Upper lobe of right lung (tissue), 1 donor: ENCODE results near the gene SPPL2A. TPM values are rescaled to one million over a fixed set of nuclear protein-coding genes. Genes with fewer than 3 reads are reported as not detected.

Source experiments
- ATAC-seq: fragments of 200-7000 bp; cut with Tn5 transposase; one replicate; pipeline ENCODE4 v1.9.1; 2020; ENCODE audit warnings: mild to moderate bottlenecking, moderate library complexity
- DNase-seq: peaks from one replicate; pipeline ENCODE4 v3.0.0-alpha.2; 2020
- H3K27ac ChIP-seq: fragments of 200-600 bp; one replicate; pipeline ENCODE4 v1.8.0; 2022
- H3K27me3 ChIP-seq: fragments of 200-600 bp; one replicate; pipeline ENCODE4 v1.8.0; 2022; ENCODE audit warnings: mild to moderate bottlenecking
- H3K36me3 ChIP-seq: fragments of 200-600 bp; one replicate; pipeline ENCODE4 v1.8.0; 2022
- H3K4me1 ChIP-seq: fragments of 200-600 bp; one replicate; pipeline ENCODE4 v1.8.0; 2022
- H3K4me3 ChIP-seq: fragments of 200-600 bp; one replicate; pipeline ENCODE4 v1.8.0; 2022; ENCODE audit warnings: mild to moderate bottlenecking
- H3K9me3 ChIP-seq: fragments of 200-600 bp; one replicate; pipeline ENCODE4 v1.8.0; 2022
- intact Hi-C: fragments of 100-400 bp; cut with DNase I; formaldehyde crosslinking; loops from one replicate; pipeline ENCODE4 v1.11.0; 2022
- total RNA-seq: library from RNA; stranded (reverse); fragmentation: NEBNext Ultra II Directional; extraction: Animal tissue kit (Norgen Biotek cat#: 25700); gene quantifications from one replicate; pipeline ENCODE4 v1.2.1, GENCODE V29; 2021
- TF ChIP-seq, protein P1 (sequence below): fragments of 200-600 bp; IDR thresholded peaks from one replicate; pipeline ENCODE4 v1.8.0; 2022; ENCODE audit warnings: antibody characterized with exemption
- donor health status: DM: no; HTN: yes; CAD: no; lungs with severe emphysema.

Gene SPPL2A
- total RNA-seq, 1 donor from 2014 or later, result 112 TPM

DNA sequence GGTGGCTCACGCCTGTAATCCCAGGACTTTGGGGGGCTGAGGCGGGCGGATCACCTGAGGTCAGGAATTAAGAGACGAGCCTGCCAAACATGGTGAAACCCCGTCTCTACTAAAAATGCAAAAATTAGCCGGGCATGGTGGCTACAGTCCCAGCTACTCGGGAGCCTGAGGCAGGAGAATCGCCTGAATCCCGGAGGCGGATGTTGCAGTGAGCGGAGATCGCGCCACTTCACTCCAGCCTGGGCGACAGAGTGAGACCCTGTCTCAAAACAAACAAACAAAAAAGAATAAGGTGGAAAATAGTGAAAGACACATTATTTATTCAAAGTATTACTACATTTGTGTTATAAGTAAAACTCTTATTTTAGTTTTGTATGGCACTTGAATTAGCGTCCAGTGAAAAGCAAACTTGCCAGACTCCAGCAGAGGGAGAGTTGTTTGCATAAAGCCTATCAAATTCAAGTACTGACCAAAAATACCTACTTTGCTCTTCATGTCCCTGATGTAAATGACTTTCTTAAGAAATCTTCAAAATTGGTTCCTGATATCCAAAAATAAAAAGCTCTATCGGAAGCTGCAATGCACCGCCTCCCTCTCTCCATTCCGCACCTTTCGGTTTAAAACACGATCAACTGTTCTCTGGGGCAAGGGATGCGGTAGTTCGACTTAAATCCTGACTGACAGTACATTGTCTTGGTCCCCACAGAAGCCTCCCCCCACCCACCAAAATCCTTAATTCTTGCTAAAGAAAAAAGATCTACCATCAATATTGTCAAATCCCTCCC lies 80.1 kb downstream of the SPPL2A start:
- H3K27ac ChIP-seq, result peak overlapping the region; percentile 96
- peaks cover 37% of the 10 kb centered on the region for H3K4me1 ChIP-seq
- H3K36me3 ChIP-seq, result no peaks in the 10 kb centered on the region
- H3K27me3 ChIP-seq, result no peaks in the 10 kb centered on the region
- peak overlapping the region; percentile 97 for H3K4me3 ChIP-seq
- DNase-seq (no peak), ATAC-seq (no peak)
- intact Hi-C loops, result no loop called here
- H3K9me3 ChIP-seq, result no peaks in the 10 kb centered on the region
- TF ChIP-seq, protein P1, sequence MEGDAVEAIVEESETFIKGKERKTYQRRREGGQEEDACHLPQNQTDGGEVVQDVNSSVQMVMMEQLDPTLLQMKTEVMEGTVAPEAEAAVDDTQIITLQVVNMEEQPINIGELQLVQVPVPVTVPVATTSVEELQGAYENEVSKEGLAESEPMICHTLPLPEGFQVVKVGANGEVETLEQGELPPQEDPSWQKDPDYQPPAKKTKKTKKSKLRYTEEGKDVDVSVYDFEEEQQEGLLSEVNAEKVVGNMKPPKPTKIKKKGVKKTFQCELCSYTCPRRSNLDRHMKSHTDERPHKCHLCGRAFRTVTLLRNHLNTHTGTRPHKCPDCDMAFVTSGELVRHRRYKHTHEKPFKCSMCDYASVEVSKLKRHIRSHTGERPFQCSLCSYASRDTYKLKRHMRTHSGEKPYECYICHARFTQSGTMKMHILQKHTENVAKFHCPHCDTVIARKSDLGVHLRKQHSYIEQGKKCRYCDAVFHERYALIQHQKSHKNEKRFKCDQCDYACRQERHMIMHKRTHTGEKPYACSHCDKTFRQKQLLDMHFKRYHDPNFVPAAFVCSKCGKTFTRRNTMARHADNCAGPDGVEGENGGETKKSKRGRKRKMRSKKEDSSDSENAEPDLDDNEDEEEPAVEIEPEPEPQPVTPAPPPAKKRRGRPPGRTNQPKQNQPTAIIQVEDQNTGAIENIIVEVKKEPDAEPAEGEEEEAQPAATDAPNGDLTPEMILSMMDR, result no peak

DNA sequence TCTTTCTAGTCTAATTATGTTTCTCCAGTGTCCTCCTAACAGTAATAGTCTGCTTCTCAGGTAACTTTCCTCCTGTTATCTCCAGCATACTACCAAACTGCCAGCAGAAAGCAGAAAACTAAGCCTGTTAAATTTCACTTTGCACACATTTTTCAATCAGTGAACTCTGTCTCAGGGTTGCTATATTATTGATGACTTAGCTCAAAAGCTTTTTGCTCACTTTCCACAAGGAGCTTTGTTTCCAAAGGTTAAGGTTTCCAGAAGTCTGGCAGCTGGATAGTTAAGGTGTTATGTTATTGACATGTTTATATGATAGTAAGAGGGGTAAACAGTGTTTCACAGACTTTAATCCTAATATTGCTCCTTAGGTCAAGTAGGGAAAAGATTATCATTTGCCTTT lies 84.0 kb downstream of the SPPL2A start:
- no peak for ATAC-seq
- Histone ChIP-seq H3K9me3 (no peaks in the 10 kb centered on the region), H3K4me1 (peaks cover 31% of the 10 kb centered on the region), H3K4me3 (no peak overlapping the region), H3K27me3 (no peaks in the 10 kb centered on the region), H3K36me3 (no peaks in the 10 kb centered on the region), H3K27ac (no peak overlapping the region)
- DNase-seq, result no peak
- TF ChIP-seq, protein P1, result no peak
- intact Hi-C loops, result no loop called here

GRCh38 chr15:50676799-50677483 lies 88.6 kb downstream of the SPPL2A start:
- H3K4me3 ChIP-seq, result no peak overlapping the region
- peaks cover 6% of the 10 kb centered on the region for H3K36me3 ChIP-seq
- intact Hi-C loops, result loop anchor here (10.0 kb wide), 1 partner anchor 198 kb away; no protein-coding TSS in a partner anchor
- H3K27ac ChIP-seq, result no peak overlapping the region
- TF ChIP-seq, protein P1, result no peak
- H3K27me3 ChIP-seq, result no peaks in the 10 kb centered on the region
- ATAC-seq (no peak), DNase-seq (no peak)
- H3K9me3 ChIP-seq, result no peaks in the 10 kb centered on the region
- H3K4me1 ChIP-seq, result peaks cover 3% of the 10 kb centered on the region

GRCh38 chr15:50675535-50676144 lies 89.9 kb downstream of the SPPL2A start:
- TF ChIP-seq, protein P1, result peak; percentile 78
- Histone ChIP-seq H3K4me1 (no peaks in the 10 kb centered on the region), H3K9me3 (no peaks in the 10 kb centered on the region), H3K27me3 (no peaks in the 10 kb centered on the region), H3K27ac (no peak overlapping the region), H3K36me3 (peaks cover 6% of the 10 kb centered on the region), H3K4me3 (no peak overlapping the region)
- no peak for ATAC-seq
- intact Hi-C loops, result loop anchor here (10.0 kb wide), 1 partner anchor 199 kb away; no protein-coding TSS in a partner anchor
- DNase-seq, result no peak

GRCh38 chr15:50670115-50670514 lies 95.4 kb downstream of the SPPL2A start:
- Histone ChIP-seq H3K27me3 (no peaks in the 10 kb centered on the region), H3K36me3 (peaks cover 14% of the 10 kb centered on the region), H3K27ac (no peak overlapping the region), H3K4me3 (no peak overlapping the region), H3K4me1 (no peaks in the 10 kb centered on the region), H3K9me3 (no peaks in the 10 kb centered on the region)
- ATAC-seq, result no peak
- TF ChIP-seq, protein P1, result no peak
- intact Hi-C loops, result loop anchor here (10.0 kb wide), 1 partner anchor 205 kb away; no protein-coding TSS in a partner anchor
- no peak for DNase-seq
